ENCODE measurements around the gene SLC22A3.

DNA sequence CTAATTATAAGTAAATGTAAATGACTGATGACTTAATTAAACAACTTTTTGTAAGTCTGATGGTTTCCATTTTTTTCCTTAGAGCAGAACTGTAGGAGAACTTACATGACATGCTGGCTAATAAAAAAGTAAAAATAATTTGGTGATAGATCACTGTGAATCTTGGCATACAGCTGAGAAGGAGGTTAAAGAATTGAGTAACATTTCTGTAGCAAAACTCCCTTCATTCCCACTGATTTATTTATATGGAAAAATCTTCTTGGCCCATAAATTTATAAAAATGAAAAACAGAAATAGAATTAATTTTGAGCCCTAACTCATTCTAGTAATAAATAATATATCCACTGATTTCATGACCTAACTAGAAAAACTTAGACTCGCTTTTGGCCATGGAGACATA is 48.1 kb downstream of the SLC22A3 start:
- TF ChIP-seq CTCF (IDR thresholded peaks at IDR 0.05) (no peak), POLR2A (IDR thresholded peaks at IDR 0.05) (no peak), POLR2AphosphoS5 (IDR thresholded peaks at IDR 0.05) (no peak), EP300 (IDR thresholded peaks at IDR 0.05) (no peak)

Measured in gastroesophageal sphincter (tissue), 3 donors.